Stimulated activated CD8-positive, alpha-beta memory T cell treated with anti-CD3 and anti-CD28 coated beads, Interleukin-2, amount 100 ng/mL, for 48 hours (primary cell): ENCODE measurements around the gene RRBP1.

ENCODE experiments used
- DNase-seq, 2 donors: peaks; one replicate each; pipeline ENCODE4 v3.0.0-alpha.2; 2020; ENCODE audit warnings: low read depth in 2 of 2

The RRBP1 gene

DNA sequence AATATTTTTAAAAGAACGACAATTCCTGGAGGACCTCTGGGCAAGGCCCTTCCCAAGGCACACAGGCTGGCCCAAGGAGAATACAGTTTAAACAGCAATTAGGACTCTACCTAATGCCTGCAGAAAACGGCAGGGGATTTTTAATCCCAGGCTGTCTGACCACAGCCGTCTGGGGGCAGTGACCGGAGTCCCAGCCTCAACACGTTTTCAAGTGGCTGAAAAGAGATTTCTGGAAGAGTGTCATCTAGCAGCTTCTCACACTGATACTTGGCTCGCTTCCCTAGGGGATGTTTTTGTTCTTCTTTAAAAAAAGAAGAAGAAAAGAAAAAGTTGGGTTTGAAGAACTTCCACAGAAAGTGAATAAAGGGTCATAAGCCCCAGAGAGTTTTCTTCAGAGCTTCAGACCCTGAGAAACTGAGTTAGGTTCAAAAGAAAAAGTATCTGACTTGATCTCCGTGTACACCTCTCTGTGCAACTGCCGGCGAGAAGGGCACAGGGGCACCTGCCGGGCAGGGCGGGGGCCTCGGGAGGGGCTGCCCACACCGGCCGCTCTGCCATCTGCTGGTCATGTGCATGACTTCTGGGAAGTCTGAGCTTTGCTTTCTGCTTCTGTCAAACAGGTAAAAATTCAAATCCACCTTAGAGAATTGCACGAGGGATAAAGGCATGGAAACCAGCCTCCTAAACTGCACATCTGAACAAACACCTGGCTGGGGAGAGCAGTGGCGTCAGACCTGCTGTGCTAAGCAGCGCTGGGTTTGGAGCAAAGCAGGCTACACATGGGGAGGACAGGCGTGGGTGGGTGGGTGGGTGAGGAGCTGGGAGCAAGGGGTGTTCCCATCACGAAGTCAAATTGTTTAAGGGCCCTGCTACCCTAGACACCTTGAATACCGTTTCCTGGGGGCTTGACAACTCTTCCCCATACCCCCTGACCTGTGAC lies 33.0 kb downstream of the RRBP1 start:
- DNase-seq: no peak

DNA sequence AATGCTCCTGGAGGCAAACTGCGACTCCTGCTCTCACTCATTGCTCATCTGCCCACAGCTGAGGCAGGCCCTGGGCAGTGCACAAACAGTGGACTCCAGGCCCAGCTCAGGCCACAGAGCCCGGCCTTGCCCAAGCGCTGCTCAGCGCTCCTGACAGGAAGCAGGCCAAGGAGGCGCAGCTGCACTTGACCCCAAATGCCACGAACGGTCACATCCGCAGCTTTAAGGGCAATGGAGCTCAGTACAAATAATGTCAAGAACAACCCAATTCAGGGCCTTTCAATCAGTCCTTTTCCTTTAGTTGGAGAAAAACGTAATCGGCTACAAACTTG lies 33.8 kb downstream of the RRBP1 start:
- no peak for DNase-seq

DNA sequence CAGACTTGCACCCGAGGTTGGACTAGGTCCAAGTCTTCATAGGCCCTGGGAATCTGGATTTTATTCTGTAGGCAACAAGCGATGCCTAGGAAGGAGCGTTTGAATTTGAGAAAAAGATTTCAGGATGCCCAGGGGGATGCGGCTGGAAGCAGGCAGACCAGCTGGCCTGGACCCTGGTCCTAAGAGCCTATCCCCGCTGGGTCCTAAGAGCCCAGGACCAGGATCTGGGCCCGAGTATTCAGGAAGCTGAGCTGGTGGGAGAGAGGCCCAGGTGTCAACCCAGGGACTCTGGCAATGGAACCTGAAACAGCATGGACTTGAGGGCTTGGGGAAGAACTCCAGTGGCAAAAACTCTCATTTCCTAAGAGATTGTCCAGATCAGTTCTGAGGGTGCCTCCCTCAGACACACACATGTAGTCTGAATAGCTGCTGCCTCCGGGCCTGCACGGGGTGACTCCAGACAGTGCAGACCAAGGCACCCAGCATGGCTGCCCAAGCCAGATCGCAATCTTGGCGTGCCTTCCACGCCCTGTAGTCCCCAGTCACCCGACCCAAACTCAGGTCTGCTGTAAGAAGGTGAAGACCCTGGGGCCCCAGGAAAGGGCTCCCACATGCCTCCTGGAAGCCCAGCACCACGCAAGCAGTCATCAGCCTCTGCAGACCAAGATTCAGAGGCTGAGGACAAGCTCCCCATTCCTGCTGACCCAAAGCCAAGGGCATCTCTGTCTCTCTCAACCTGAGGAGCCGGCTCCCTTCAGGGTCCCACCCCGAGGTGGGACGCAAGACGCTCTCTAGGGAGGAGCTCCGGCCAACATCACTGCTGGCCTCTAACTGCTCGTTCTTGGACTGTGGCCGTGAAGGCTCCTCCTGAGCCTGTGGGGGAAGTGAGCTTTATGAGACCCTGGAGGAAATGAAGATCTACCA lies 34.4 kb downstream of the RRBP1 start:
- no peak for DNase-seq

DNA sequence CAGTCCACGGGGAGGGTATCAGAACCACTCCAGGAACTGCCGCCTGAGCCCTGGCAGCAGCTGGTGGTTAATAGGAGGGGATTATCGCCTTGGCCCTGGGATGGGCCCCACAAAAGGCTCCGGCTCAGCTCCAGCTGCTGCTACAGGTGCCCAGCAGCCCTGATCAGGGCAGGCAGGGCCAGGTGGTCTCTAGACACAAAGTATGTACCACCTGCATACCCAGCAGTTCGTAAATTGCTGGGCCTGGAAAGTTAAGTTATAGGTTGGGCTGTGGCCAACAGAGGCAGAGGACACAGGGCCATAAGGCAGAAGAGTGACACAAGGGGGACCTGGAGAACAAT lies 35.1 kb downstream of the RRBP1 start:
- no peak for DNase-seq

DNA sequence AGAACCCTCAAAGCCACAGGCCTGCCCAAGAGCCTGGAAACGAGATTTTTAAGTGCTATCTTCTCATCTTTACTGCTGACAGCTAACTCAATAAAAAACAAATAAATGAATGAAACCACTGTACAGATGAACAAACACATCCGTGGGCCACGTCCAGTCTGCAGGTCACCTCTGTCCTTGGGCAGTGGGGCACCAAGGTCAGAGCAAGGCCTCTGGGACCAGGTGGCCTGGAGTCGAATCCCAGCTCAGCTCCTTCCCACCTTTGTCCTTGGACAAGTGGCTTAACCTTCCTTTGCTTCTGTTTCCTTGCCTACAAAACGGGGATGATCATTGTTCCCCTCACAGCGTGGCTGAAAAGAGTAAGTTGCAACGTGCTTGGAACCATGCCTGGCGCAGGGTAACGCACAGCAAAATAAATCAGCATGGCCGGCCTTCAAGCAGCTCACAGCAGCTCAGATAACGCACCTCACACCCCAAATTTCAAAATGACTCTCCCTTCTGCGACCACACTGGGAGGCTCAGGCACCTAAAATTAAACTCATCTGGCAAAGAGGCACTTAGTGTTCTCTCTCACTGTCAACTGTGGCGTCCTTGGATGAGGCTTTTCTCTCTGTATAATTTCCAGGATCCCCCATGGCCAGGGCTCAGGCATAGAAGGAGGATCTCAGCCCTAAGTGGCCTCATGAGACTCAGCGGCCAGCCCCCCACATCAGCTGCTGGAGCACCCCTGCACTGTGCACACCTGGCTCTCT lies 35.7 kb downstream of the RRBP1 start:
- no peak for DNase-seq

DNA sequence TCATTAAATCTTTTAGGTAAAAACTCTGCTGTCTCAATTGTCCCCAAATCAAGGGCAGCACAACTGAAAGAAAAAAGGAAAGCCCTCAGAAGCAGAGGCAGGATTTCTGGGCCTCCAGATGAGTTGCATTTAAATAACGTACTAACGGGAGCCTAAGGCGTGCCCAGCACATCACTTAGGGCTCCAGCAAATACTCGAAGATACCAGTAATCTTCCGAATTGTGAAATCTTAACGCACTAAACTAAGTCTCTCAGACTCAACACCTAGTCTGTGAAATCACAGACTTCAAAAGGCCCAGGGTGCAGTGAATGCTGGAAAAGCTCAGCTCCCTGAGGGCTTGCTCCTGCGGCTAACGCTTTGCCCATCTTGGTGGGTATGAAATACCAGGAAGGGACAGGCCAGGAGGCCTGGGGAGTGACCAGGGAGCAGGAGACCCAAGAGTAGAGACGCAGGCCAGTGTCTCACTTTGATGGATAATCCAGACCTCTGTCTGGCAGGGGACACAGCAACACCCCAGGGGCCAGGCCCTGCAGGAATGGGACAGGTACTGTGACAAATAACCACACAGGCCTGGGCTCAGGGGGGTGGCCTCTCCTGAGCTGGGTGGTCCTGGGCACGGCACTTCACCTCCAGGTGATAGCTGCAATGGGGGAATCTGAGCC lies 36.4 kb downstream of the RRBP1 start:
- DNase-seq: no peak

DNA sequence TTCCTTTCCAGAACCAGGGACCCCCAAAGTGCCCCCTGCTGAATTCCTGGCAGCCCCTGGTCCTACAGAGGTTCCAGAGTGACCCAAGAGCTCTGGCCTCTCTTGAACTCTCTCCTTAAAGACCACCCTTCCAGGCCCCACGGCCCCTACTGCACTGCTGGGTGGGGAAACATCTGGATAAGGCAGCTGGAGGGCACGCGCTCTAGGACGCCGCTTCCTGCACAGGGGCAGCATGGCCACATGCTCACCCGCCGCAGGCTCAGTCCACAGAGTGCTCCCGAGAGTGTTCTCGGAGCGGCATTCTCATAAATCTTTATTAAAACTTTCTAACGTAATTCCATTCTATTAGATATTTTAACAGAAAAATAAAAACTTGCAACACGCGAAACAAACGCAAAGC lies 37.0 kb downstream of the RRBP1 start:
- no peak for DNase-seq

DNA sequence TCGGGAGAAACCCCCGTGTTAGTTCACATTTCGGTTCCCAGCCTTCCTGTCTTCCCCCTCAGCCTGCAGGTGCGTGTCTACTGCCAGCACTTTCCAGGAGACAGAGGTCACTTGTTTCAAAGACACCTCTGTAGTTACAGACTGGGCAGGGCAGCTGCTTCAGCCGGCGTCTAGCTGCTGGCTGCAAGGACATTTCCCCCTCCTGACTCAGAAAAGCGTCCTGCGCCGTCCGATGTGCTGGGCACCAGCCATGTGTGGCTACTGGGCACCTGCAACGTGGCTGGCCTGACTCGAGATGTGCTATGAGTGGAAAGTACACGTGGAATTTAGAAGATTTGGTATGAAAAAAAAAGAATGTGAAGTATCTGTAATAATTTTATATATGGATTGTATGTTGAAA lies 37.6 kb downstream of the RRBP1 start:
- DNase-seq: no peak

DNA sequence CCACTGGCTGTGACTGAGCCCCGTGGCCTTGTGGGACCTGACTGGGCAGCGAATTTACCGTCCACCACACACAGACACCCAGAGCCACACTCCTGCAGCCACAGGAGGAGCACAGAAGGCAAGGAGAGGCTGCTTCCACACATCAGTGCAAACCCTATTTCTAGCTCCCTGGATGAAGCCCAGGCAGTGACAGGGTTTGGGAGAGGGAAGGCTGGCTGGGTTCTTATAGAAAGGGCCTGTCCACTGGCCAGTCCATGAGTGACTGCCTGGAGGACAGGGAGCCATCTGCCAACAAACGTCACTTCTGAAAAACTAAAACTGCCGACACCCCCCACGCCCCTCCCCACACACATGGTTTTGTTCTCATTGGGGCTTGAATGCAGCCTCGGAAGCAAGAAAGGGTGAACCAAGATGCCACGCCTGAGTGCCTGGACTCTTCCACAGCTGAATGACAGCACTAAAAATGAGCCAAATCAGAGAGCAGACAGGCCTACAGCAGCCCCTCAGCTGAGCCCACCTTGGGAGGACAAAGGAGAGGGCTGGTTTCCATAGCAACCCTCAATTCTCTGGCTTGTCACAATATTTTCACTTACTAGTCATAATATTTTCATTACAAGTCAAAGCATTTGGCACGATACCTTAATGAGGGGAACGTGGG lies 38.4 kb downstream of the RRBP1 start:
- DNase-seq: no peak

DNA sequence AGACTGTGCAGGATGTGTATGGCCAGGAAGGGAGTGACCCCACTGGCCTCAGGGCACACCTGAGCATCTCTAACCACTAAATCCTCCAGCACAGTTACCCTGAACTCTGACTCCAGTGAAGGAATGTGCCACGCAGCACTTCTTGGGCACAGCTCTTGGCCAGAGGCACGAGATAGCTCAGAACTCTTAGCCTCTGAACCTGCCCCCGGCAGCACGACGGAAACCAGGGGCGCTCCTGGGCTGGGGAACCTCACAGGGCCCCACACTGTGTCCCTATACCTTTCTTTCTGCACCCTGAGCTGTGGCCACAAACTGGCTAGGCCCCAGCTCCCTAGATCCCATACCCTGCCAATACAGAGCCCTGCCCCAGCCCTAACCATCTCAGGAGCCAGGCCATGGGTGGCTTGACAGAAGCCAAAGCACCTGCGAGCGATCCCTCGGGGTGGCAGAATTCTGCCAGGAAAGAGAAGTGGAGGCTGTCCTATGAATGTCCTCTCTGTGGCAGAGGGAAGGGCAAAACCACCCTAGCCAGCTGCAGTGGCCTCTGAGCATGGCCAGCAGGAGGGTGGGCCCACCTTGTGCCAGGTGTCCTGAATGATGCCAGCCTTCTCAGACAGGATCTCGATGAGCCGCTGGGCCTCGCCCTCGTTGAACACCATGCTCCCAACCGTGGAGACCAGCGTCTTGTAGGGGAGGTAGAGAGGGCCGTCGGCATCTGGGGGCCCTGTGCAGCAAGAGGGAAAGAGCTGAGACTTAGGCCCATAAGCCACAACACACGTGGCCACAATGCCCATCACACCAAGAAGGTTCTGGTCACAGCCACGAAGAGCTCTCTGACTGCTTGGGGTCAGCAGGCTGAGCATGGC lies 39.4 kb downstream of the RRBP1 start:
- no peak for DNase-seq

DNA sequence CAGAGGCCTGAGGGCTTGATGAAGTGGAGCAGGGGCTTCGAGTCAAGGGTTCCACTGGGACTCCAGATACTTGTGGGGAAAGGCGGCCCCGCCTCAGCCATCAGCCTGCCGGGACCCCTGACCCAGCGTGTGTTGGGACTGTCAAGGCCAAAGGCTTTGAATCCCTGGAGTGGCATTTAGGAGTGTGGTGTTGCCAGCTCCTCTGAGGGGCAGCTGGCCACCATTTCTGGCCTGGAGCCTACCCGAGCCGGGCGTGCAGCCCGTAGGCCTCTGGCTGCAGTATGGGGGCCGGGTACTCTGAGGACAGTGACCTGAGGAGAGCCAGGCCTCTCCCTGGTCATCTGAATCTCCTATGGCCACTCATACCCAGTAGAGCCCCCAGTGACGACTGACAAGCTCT lies 40.0 kb downstream of the RRBP1 start:
- DNase-seq: no peak

DNA sequence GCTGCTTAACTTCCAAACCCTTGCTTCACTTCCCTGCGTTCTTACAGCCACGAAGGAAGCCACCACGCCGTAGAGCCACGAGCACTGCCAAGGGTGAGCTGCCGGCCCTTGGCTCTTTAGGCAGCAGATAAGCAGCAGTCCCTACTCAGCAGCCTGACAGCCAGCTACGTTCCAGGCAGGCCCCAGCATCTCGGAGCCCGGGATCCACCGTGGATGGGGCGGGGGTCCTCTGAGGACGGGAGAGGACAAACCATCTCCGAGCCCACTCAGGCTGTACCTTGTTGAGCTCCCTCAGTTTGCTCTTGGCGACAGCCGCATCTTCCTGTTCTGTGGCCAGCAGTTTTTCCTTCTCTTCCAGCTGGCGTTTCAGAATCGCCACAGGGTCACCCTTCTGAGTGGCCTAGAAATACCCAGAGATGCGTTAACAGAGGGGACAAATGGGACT lies 40.5 kb downstream of the RRBP1 start:
- DNase-seq: no peak

DNA sequence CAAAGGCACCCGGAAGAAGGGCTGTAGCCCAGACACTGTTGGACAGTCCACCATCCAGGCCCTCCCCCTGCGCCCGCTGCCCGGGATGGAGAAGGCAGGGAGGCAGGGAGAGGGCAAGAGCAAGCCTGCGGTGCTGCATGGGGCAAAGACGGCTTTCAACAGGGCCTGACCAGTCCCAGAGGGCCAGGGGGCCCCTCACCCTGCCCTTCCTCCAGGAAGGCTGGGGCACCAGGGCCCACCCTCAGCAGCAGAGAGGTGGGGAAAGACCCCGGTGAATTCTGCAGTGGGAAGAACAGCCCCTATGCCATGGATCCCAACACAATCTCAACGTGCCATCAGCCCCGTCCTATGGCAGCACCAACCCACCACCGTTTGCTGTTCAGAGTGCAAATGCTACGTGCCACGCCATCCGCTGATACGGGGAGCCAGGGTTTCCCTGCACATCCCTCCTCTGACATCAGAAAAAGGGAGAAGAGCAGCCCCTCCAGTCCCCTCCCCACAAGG lies 41.1 kb downstream of the RRBP1 start:
- DNase-seq: no peak

DNA sequence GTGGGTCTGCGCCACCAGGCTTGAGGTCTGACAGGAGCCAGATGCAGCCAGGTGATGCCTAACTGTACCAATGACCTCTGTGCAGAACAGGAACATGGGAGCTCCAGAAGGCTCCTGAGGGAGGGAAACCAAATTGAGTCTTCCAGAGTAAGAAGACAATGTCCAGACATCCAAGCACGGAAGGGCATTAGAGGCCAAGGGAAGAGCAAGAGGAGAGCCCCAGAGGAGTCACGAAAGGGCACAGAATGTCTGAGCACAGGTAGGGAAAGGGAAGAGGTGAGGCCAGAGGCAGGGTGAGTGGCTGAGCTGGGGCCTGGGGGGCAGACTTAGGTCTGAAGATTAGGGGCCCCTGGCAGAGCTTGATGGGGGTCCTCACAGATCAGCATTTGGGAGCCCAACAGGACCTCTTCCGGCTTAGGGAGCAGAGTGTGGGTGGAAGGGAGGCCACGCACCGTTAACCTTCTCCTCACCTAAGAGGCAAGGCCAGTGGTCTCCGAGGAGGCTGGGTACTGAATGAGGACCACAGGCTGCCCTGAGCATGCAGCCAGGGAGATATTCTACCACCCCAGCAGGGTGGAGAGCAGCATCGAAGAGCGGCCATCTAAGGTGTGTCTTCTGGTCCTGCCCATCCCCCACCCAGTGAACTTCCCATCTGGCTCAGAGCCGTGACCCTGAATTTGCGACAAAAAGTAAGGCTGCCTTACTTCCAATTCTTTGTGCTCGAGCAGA lies 41.7 kb downstream of the RRBP1 start:
- DNase-seq: no peak

DNA sequence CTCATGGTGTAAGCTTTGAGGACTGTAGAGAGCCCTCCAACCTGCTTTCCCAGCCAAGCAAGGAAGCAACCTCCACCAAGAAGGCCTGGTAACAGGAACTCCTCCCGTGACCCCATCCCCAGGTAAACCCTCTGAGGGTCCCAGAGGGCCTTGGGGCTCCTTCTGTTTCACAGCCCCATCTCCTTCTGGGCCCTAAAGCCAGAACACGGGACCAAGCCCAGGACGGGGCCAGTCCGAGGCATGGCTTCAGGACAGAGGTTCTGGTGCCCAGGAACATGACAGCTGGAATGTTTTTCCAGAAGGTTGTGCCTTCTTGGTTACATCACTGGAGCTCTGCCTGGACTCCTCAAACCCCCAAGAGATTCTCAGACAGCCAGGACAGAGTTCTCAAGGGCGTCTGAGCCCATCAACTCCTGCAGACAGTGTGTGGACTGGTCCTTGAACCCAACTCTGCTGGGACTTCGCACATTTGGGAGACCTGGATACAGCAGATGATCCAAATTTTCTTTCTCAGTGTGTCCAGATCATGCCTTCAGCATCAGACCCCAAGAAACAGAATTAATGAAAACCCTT lies 43.1 kb downstream of the RRBP1 start:
- no peak for DNase-seq

DNA sequence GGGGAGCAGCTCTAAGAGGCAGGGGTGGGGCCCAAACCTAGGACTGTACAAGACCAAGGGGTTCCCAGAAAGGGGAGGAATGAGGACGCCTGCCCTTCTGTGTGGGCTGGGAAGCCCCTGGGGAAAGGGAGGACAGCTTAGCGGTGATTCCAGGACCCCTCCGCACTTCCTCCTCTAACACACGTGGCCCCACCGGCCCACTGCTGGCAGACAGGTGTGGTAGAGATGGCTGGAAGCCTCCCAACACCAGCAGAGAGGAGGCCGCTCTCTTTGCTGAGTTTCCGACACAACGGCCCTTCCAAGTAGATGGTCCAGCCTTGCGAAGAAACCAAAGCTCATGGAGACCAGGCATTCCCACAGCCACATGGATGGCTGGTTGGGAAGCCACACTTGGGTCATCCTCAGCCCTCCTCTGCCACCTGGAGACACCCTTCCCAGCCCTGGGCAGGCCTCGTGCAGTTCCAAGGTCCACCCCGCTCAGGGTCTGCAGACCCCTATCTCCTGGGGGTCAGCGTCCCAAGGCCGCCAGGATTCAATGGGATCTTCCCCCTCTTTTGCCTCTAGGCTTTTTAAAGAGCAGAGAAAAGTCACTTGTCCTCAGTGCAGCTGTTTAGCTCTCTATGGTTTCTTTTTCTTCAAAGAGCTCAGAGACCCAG lies 43.9 kb downstream of the RRBP1 start:
- no peak for DNase-seq

DNA sequence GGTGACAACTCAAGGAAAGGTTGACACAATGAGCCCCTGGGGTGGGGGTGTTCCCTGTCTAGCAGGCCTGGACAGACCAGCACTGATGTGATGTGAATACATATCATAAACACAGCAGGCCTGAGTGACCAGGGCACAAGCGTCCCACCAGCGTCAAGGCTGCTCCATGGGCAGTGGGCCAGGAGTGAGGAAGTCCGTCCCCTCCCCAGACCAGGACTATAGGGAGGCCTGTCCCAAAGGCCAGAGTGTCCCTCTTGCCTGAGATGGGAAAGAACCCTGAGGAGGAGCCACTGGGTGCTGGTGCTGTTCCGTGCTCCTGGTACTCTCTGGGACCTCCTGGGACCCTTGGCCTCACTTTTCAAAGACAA lies 44.6 kb downstream of the RRBP1 start:
- DNase-seq: no peak
